Inferior parietal cortex (tissue), 1 donor: Measurements from ENCODE around the gene RALGPS1.
A peak's percentile ranks its signal among the peaks of the same experiment; 100 is the strongest.

Source experiments
- DNase-seq: peaks from one replicate; pipeline ENCODE4 v3.0.0-alpha.2; 2016; ENCODE audit errors: extremely low spot score

The RALGPS1 gene

GRCh38 chr9:127053057-127053821 is 138.7 kb downstream of the RALGPS1 start:
- DNase-seq, result no peak

- DNase-seq, result no peak
Measured at GRCh38 chr9:127053960-127054359, 139.4 kb downstream of the RALGPS1 start.

- no peak for DNase-seq
Measured at GRCh38 chr9:127055745-127056402, 141.3 kb downstream of the RALGPS1 start.

- no peak for DNase-seq
Measured at GRCh38 chr9:127056446-127056845, 141.9 kb downstream of the RALGPS1 start.

- DNase-seq, result no peak
Measured at GRCh38 chr9:127058011-127058644, 143.5 kb downstream of the RALGPS1 start.

- DNase-seq, result no peak
Measured at GRCh38 chr9:127058645-127059021, 144.1 kb downstream of the RALGPS1 start.

- DNase-seq, result no peak
Measured at GRCh38 chr9:127059030-127059429, 144.4 kb downstream of the RALGPS1 start.

GRCh38 chr9:127059765-127060361 is 145.3 kb downstream of the RALGPS1 start:
- no peak for DNase-seq

- no peak for DNase-seq
Measured at GRCh38 chr9:127061411-127061810, 146.8 kb downstream of the RALGPS1 start.

GRCh38 chr9:127064335-127064734 is 149.8 kb downstream of the RALGPS1 start:
- DNase-seq, result no peak

GRCh38 chr9:127065592-127065991 is 151.0 kb downstream of the RALGPS1 start:
- no peak for DNase-seq

- no peak for DNase-seq
Measured at GRCh38 chr9:127066060-127066850, 151.7 kb downstream of the RALGPS1 start.

- DNase-seq, result no peak
Measured at GRCh38 chr9:127066851-127067136, 152.2 kb downstream of the RALGPS1 start.

- no peak for DNase-seq
Measured at GRCh38 chr9:127067603-127068220, 153.1 kb downstream of the RALGPS1 start.

- DNase-seq, result peak; percentile 69
Measured at GRCh38 chr9:127074561-127075548, 160.3 kb downstream of the RALGPS1 start.

GRCh38 chr9:127075624-127076372 is 161.2 kb downstream of the RALGPS1 start:
- DNase-seq, result peak; percentile 34

GRCh38 chr9:127076860-127077643 is 162.5 kb downstream of the RALGPS1 start:
- no peak for DNase-seq

GRCh38 chr9:127077644-127077946 is 163.0 kb downstream of the RALGPS1 start:
- no peak for DNase-seq

- DNase-seq, result no peak
Measured at GRCh38 chr9:127078336-127078735, 163.8 kb downstream of the RALGPS1 start.
